ENCODE measurements around the gene TRABD2B.

GRCh38 chr1:47805921-47806361 is 191.2 kb downstream of the TRABD2B start:
- TF ChIP-seq CTCF (conservative IDR thresholded peaks at IDR 0.05; ENCODE audit: low read depth in 2 of 2) (no peak), EZH2 (IDR thresholded peaks at IDR 0.05; ENCODE audit: low read depth, unreplicated experiment) (no peak), POLR2AphosphoS5 (IDR thresholded peaks at IDR 0.05; ENCODE audit: low read depth) (no peak)
